GM21360 (cell line): ENCODE measurements around the gene MAL.
"Not testable (repeated sequence)": the region's sequence is repeated elsewhere in the genome, so short reads cannot be mapped to it uniquely, and the experiment has no call there.

Experiments
- ATAC-seq: cut with Tn5 transposase; IDR thresholded peaks from one replicate; pipeline ENCODE4 v1.9.1; 2021; ENCODE audit warnings: mild to moderate bottlenecking, moderate library complexity; ENCODE audit not compliant: unreplicated experiment

MAL gene

DNA sequence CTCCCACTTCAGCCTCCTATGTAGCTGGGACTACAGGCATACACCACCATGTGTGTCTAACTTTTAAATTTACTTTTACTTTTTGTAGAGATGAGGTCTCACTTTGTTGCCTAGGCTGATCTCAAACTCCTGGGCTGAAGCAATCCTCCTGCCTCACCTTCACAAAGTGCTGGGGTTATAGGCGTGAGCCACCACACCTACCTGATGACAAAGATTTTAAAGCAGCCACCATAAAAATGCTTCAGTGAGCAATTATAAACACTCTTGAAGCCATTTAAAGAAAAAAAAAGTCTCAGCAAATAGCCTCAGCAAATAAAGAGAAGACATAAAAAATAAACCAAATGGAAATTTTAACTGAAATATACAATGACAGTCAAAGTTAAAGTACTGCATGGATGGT lies 60.5 kb downstream of the MAL start:
- no peak for ATAC-seq

DNA sequence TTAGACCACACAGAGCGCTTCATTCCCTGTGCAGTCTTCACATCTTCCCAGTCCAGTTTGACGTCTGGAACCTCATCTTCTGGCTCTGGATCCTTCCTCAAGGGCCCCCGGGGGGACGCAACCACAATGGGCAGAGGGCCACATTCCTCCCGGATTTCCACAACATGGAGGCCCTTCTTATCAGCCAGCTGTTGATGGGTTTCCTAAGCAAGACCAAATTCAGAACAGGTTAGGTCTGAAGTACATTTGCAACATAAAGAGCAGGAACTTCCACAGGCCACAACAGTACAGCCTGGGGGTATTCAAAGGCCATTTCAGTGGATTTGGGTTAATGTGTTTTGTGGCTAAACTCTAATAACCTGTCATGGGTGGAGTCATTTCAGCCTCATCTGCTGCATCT lies 61.9 kb downstream of the MAL start:
- ATAC-seq: no peak

DNA sequence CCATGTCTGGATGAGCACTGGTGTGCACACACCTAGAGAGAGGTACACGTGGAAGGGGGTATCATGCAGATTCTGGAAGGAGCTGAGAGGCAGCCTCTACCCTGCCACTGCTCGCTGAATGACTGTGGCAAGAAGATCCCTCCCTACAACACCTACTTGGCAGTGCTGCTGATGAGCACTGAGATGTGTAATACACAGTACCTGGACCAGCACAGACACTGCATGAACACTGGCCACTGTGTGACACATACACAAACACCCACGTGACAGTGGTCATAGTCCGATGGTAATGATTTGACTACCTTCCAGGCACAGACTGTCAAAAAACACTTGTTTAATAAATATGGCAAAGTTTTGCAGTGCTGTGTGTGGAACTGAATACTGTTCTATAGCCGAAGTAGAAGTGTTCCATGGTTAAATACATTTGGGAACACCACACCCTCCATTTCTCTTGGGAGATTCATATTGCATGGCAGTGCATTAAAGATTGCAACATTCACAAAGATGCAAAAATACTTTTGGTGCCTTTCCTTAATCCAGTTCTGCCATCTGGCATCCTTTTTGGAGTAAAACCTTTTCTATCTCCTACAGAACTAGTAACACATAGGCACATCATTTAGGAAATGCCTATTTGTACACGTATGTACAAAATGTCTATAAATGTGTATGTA lies 66.5 kb downstream of the MAL start:
- no peak for ATAC-seq

DNA sequence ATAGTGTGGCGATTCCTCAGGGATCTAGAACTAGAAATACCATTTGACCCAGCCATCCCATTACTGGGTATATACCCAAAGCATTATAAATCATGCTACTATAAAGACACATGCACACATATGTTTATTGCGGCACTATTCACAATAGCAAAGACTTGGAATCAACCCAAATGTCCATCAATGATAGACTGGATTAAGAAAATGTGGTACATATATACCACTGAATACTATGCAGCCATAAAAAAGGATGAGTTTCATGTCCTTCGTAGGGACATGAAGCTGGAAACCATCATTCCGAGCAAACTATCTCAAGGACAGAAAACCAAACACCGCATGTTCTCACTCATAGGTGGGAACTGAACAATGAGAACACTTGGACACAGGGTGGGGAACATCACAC lies 72.8 kb downstream of the MAL start:
- not testable (repeated sequence) for ATAC-seq

DNA sequence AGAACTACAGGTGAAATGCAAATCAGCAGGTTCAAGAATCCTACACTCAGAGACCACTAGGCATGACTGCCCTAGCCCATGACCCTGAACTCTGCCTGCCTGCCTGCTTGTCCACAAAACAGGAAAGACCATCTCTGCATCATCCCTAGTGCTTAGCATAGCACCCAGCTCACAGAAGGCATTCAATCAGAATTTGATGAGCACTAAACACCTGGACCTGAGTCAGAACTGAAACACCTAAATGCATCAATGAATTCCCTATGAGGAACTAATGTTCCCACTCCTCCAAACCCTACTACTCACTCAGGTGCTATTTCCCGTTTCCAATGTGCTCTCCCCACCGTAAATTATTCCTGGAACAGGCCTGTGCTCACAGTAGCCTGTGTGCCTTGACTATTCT lies 74.4 kb downstream of the MAL start:
- no peak for ATAC-seq
